Liver (tissue), 9 donors: ENCODE results near the gene PLEKHA8. TPM values are rescaled to one million over a fixed set of nuclear protein-coding genes. Genes with fewer than 3 reads are reported as not detected.

ENCODE experiments used
- DNase-seq: peaks from one replicate; pipeline ENCODE4 v3.0.0-alpha.2; 2017; ENCODE audit warnings: low spot score
- H3K27ac ChIP-seq, 2 donors: one replicate each; pipeline ENCODE4 v1.7.0; 2013; ENCODE audit warnings: inconsistent platforms in 2 of 2, low read length in 2 of 2, control low read depth in 1 of 2, low read depth in 1 of 2, mild to moderate bottlenecking in 1 of 2
- H3K27me3 ChIP-seq, 4 donors: one replicate each; pipeline versions ENCODE4 v1.6.1 to v1.7.0; 2013; ENCODE audit warnings: low read length in 3 of 4, inconsistent platforms in 1 of 4, mild to moderate bottlenecking in 1 of 4, moderate library complexity in 1 of 4; ENCODE audit not compliant: control insufficient read depth in 4 of 4, insufficient read depth in 4 of 4
- H3K36me3 ChIP-seq, 4 donors: one replicate each; pipeline versions ENCODE4 v1.6.1 to v1.7.0; 2013; ENCODE audit warnings: low read length in 3 of 4, mild to moderate bottlenecking in 3 of 4, low read depth in 1 of 4, moderate library complexity in 1 of 4; ENCODE audit not compliant: control insufficient read depth in 4 of 4, insufficient read depth in 3 of 4
- H3K4me1 ChIP-seq, 4 donors: one replicate each; pipeline versions ENCODE4 v1.6.1 to v1.7.0; 2013; ENCODE audit warnings: low read length in 3 of 4, mild to moderate bottlenecking in 3 of 4, moderate library complexity in 1 of 4; ENCODE audit not compliant: control insufficient read depth in 4 of 4, insufficient read depth in 4 of 4
- H3K4me3 ChIP-seq, 3 donors: one replicate each; pipeline versions ENCODE4 v1.6.1 to v1.7.0; 2013; ENCODE audit warnings: low read length in 3 of 3, control low read depth in 1 of 3, low read depth in 1 of 3, mild to moderate bottlenecking in 1 of 3
- H3K9ac ChIP-seq, 2 donors: one replicate each; pipeline ENCODE4 v1.7.0; 2013; ENCODE audit warnings: low read length in 2 of 2, mild to moderate bottlenecking in 2 of 2, moderate library complexity in 2 of 2, control low read depth in 1 of 2, low read depth in 1 of 2
- H3K9me3 ChIP-seq, 4 donors: one replicate each; pipeline versions ENCODE4 v1.6.1 to v1.7.0; 2013; ENCODE audit warnings: low read length in 3 of 4; ENCODE audit not compliant: control insufficient read depth in 4 of 4
- ATF3 ChIP-seq: IDR thresholded peaks from 2 replicates; pipeline ENCODE4 v1.6.1; 2016; ENCODE audit warnings: antibody characterized with exemption
- EGR1 ChIP-seq, 2 donors: IDR thresholded peaks; 2 replicates each; pipeline ENCODE4 v1.6.1; 2016 to 2018; ENCODE audit warnings: antibody characterized with exemption in 2 of 2, low read depth in 2 of 2
- FOXA1 ChIP-seq: IDR thresholded peaks from 2 replicates; pipeline ENCODE4 v1.6.1; 2016; ENCODE audit warnings: antibody characterized with exemption
- FOXA2 ChIP-seq: IDR thresholded peaks from 2 replicates; pipeline ENCODE4 v1.6.1; 2016; ENCODE audit warnings: antibody characterized with exemption
- GABPA ChIP-seq, 2 donors: IDR thresholded peaks in 1 of 2; conservative IDR thresholded peaks in 1 of 2; 2 replicates each; pipeline ENCODE4 v1.6.1; 2016; ENCODE audit warnings: antibody characterized with exemption in 2 of 2, mild to moderate bottlenecking in 1 of 2, moderate library complexity in 1 of 2
- HNF4A ChIP-seq, 2 donors: conservative IDR thresholded peaks; 2 replicates each; pipeline ENCODE4 v1.6.1; 2016; ENCODE audit warnings: antibody characterized with exemption in 2 of 2, mild to moderate bottlenecking in 2 of 2
- HNF4G ChIP-seq: IDR thresholded peaks from 2 replicates; pipeline ENCODE4 v1.6.1; 2016; ENCODE audit warnings: antibody characterized with exemption
- JUND ChIP-seq, 2 donors: IDR thresholded peaks; 2 replicates each; pipeline ENCODE4 v1.6.1; 2016; ENCODE audit warnings: antibody characterized with exemption in 2 of 2
- MAX ChIP-seq: IDR thresholded peaks from 2 replicates; pipeline ENCODE4 v1.6.1; 2016; ENCODE audit warnings: antibody characterized with exemption
- NR2F2 ChIP-seq: IDR thresholded peaks from 2 replicates; pipeline ENCODE4 v1.6.1; 2016; ENCODE audit warnings: antibody characterized with exemption
- RAD21 ChIP-seq, 2 donors: IDR thresholded peaks; 2 replicates each; pipeline ENCODE4 v1.6.1; 2016; ENCODE audit warnings: antibody characterized with exemption in 2 of 2, mild to moderate bottlenecking in 2 of 2
- REST ChIP-seq: IDR thresholded peaks from 2 replicates; pipeline ENCODE4 v1.6.1; 2016; ENCODE audit warnings: antibody characterized with exemption, mild to moderate bottlenecking
- RXRA ChIP-seq, 2 donors: IDR thresholded peaks; 2 replicates each; pipeline ENCODE4 v1.6.1; 2017 to 2018; ENCODE audit warnings: antibody characterized with exemption in 2 of 2, mild to moderate bottlenecking in 1 of 2
- SP1 ChIP-seq: IDR thresholded peaks from 2 replicates; pipeline ENCODE4 v1.6.1; 2018; ENCODE audit warnings: antibody characterized with exemption, mild to moderate bottlenecking
- TAF1 ChIP-seq: conservative IDR thresholded peaks from 2 replicates; pipeline ENCODE4 v1.6.1; 2016; ENCODE audit warnings: antibody characterized with exemption, mild to moderate bottlenecking
- YY1 ChIP-seq: IDR thresholded peaks from 2 replicates; pipeline ENCODE4 v1.6.1; 2016; ENCODE audit warnings: antibody characterized with exemption, mild to moderate bottlenecking
- WGBS: extraction: QIAGEN DNeasy Blood & Tissue Kit; methylation state at CpG from one replicate; pipeline ENCODE4 v1.1.7; 2013; 5-methylcytosine and 5-hydroxymethylcytosine counted together
- polyA plus RNA-seq, 2 donors: library from polyadenylated mRNA; stranded (reverse) in 1 of 2; unstranded in 1 of 2; fragments of 200-250 nt in 1 of 2; fragments of >200 nt in 1 of 2; fragmentation: Nextera tagmentation in 1 of 2; extraction: Ambion mirVana in 1 of 2; gene quantifications; one replicate each; pipeline versions ENCODE4 v1.2.1 to v1.2.3, GENCODE V29; 2013 to 2015
- total RNA-seq, 2 donors: library from RNA; depleted of rRNA; stranded (reverse); fragments of >200 nt; gene quantifications; one replicate each; pipeline ENCODE4 v1.2.3, GENCODE V29; 2014
- TF ChIP-seq, protein P1 (sequence below): IDR thresholded peaks from 2 replicates; pipeline ENCODE4 v1.6.1; 2016; ENCODE audit warnings: antibody characterized with exemption
- TF ChIP-seq, protein P2 (sequence below): fragments of 150-350 bp; IDR thresholded peaks from 2 replicates; pipeline ENCODE4 v1.5.1; 2017; ENCODE audit warnings: improper control_type of control experiment, low read depth, low read length; ENCODE audit not compliant: missing input control
- donor health status: healthy.
- donor health status: healthy.
- donor health status: healthy.
- donor health status: healthy.
- donor health status: healthy.

Gene PLEKHA8
- total and polyA plus RNA-seq, 4 donors, result 1.0 to 5.4 (median 2.4) TPM

GRCh38 chr7:30176463-30177109 lies 148.4 kb downstream of the PLEKHA8 start:
- Histone ChIP-seq H3K36me3 (no peaks in the 10 kb centered on the region), H3K9ac (no peak overlapping the region), H3K9me3 (no peaks in the 10 kb centered on the region), H3K27ac (no peak overlapping the region), H3K27me3 (no peaks in the 10 kb centered on the region), H3K4me3 (no peak overlapping the region), H3K4me1 (peaks cover 0 to 4% (median 1%) of the 10 kb centered on the region in 4 donors)
- TF ChIP-seq, protein P1, sequence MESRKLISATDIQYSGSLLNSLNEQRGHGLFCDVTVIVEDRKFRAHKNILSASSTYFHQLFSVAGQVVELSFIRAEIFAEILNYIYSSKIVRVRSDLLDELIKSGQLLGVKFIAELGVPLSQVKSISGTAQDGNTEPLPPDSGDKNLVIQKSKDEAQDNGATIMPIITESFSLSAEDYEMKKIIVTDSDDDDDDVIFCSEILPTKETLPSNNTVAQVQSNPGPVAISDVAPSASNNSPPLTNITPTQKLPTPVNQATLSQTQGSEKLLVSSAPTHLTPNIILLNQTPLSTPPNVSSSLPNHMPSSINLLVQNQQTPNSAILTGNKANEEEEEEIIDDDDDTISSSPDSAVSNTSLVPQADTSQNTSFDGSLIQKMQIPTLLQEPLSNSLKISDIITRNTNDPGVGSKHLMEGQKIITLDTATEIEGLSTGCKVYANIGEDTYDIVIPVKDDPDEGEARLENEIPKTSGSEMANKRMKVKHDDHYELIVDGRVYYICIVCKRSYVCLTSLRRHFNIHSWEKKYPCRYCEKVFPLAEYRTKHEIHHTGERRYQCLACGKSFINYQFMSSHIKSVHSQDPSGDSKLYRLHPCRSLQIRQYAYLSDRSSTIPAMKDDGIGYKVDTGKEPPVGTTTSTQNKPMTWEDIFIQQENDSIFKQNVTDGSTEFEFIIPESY, result no peak
- no peak for TF ChIP-seq ATF3
- no peak for TF ChIP-seq EGR1 (IDR thresholded peaks at IDR 0.05; ENCODE audit: low read depth in 2 of 2)
- no peak for TF ChIP-seq HNF4G
- no peak for TF ChIP-seq TAF1
- TF ChIP-seq RXRA (IDR thresholded peaks at IDR 0.05), result no peak
- no peak for TF ChIP-seq NR2F2
- TF ChIP-seq YY1, result no peak
- TF ChIP-seq GABPA (IDR thresholded peaks at IDR 0.05 in 1 of 2, conservative IDR thresholded peaks at IDR 0.05 in 1 of 2), result no peak
- no peak for TF ChIP-seq FOXA2
- no peak for TF ChIP-seq RAD21 (IDR thresholded peaks at IDR 0.05)
- TF ChIP-seq REST, result no peak
- TF ChIP-seq FOXA1, result no peak
- TF ChIP-seq SP1, result no peak
- WGBS, result 84% methylated on average over 6 of the region's 6 CpGs
- DNase-seq, result no peak

DNA sequence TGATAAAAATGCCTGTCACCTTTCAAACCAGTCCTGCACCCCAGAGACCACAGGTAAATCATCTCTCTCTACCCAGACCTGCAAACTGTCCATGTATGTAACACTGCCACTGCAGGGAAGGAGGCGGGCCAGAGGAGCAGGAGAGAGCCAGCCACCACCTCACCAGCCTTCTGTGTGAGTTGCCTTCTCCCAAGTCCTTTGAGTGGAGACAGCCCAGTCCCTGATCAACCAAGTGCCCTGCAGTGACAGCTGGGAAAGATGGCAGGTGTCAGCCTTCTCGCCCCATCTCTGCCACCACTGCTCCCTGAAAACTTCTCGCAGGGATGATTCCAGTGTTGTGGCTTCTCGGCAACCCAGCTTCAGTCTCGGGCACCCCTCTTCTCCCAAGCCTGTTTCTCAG lies 149.0 kb downstream of the PLEKHA8 start:
- Histone ChIP-seq H3K36me3 (no peaks in the 10 kb centered on the region), H3K27me3 (no peaks in the 10 kb centered on the region), H3K9me3 (no peaks in the 10 kb centered on the region), H3K4me1 (peaks cover 0 to 4% (median 1%) of the 10 kb centered on the region in 4 donors), H3K27ac (no peak overlapping the region), H3K9ac (no peak overlapping the region), H3K4me3 (no peak overlapping the region)
- DNase-seq, result no peak
- 99% methylated on average over 5 of the region's 5 CpGs for WGBS
- TF ChIP-seq, protein P2, sequence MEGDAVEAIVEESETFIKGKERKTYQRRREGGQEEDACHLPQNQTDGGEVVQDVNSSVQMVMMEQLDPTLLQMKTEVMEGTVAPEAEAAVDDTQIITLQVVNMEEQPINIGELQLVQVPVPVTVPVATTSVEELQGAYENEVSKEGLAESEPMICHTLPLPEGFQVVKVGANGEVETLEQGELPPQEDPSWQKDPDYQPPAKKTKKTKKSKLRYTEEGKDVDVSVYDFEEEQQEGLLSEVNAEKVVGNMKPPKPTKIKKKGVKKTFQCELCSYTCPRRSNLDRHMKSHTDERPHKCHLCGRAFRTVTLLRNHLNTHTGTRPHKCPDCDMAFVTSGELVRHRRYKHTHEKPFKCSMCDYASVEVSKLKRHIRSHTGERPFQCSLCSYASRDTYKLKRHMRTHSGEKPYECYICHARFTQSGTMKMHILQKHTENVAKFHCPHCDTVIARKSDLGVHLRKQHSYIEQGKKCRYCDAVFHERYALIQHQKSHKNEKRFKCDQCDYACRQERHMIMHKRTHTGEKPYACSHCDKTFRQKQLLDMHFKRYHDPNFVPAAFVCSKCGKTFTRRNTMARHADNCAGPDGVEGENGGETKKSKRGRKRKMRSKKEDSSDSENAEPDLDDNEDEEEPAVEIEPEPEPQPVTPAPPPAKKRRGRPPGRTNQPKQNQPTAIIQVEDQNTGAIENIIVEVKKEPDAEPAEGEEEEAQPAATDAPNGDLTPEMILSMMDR, result no peak
- TF ChIP-seq JUND (IDR thresholded peaks at IDR 0.05), result no peak
- TF ChIP-seq HNF4G, result no peak
- TF ChIP-seq MAX, result no peak
- TF ChIP-seq EGR1 (IDR thresholded peaks at IDR 0.05; ENCODE audit: low read depth in 2 of 2), result no peak
- no peak for TF ChIP-seq RXRA (IDR thresholded peaks at IDR 0.05)
- TF ChIP-seq GABPA (IDR thresholded peaks at IDR 0.05 in 1 of 2, conservative IDR thresholded peaks at IDR 0.05 in 1 of 2), result no peak
- TF ChIP-seq ATF3, result no peak
- no peak for TF ChIP-seq SP1
- no peak for TF ChIP-seq REST
- TF ChIP-seq RAD21 (IDR thresholded peaks at IDR 0.05), result no peak
- TF ChIP-seq NR2F2, result no peak
- no peak for TF ChIP-seq TAF1
- no peak for TF ChIP-seq FOXA1
- TF ChIP-seq HNF4A (conservative IDR thresholded peaks at IDR 0.05), result no peak
- no peak for TF ChIP-seq FOXA2
- TF ChIP-seq YY1, result no peak
